GM19239 (cell line): ENCODE results near the gene METRN.
"Not testable (repeated sequence)": the region's sequence is repeated elsewhere in the genome, so short reads cannot be mapped to it uniquely, and the experiment has no call there.

Experiments
- DNase-seq: peaks from one replicate; pipeline ENCODE4 v3.0.0; 2011; ENCODE audit warnings: low spot score; ENCODE audit not compliant: insufficient read length
- FAIRE-seq: peaks from 2 replicates; lab custom pipeline; 2011; peaks lifted over from hg19 to GRCh38; lab: Jason Lieb, UNC

Gene METRN

GRCh38 chr16:750485-750884 lies 35.6 kb downstream of the METRN start:
- DNase-seq (no peak), FAIRE-seq (no peak)

DNA sequence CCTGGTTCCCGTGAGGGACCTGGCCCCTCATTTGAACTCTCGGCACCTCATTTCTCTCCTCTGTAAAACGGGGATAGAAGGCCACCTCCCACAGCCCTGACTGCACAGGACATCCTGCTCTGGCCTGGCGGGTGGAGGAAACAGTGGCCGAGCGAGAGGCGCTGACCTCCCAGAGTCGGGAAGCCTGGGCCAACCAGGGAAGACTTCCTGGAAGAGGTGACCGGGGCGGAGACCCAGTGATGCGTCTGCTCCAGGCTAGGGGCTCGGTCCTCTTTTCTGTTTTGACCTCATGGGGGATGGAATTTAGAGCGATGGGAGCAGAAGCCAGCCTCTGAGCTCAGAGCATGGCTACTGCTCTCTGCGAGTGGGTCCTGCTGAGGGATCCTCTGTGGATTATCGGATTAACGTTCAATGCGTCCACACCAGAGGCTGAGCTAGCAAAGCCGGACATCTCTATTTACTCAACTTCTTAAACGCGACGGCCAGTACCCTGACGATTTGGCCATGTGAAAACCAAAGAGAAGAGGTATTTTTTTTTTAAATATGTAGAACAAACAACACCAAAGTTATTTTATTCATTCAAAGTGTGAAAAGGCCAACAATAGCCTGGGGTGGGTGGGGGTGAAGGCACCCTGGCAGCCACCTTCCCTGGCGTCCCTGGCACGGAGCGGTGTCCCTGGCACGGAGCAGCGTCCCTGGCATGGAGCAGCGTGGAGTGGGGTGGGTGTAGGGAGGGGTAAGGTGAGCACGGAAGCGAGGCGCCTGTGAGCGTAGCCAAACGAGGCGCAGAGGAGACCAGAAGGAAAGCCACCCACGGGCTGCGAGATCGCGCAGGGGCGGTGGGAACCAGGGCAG lies 36.5 kb downstream of the METRN start:
- no peak for FAIRE-seq
- no peak for DNase-seq

DNA sequence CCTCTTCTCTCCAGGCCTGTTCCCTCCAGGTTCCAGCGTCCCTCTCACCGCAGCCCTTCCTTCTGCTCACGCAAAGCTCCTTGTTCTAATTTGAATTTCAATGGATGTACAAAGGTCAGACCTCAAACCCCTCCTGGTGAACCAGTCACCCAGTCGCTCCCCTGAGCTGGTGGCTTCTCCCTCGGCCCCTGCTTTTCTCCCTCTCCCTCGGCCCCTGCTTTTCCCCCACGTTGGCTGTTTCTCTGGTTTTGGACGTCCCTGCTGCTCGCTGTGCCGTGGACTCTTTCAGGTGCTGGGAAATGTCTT lies 37.0 kb downstream of the METRN start:
- FAIRE-seq (no peak), DNase-seq (no peak)

DNA sequence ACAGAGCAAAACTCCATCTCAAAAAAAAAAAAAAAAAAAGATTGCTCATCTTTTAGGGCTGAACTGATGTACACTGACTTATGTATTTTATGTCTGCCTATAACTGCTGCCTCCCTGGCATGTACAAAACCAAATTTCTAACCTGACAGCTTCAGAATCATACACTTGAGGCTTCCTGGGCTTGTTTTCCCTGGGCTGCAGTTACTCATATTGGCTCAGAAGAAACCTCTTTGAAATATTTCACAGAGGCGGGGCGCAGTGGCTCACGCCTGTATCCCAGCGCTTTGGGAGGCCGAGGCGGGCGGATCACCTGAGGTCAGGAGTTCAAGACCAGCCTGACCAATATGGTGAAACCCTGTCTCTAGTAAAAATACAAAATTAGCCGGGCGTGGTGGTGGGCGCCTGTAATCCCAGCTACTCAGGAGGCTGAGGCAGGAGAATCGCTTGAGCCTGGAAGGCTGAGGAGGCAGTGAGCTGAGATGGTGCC lies 39.2 kb downstream of the METRN start:
- not testable (repeated sequence) for DNase-seq, FAIRE-seq

- no peak for DNase-seq
Observed at GRCh38 chr16:754656-755055, 39.7 kb downstream of the METRN start.

GRCh38 chr16:756428-756827 lies 41.5 kb downstream of the METRN start:
- FAIRE-seq (no peak), DNase-seq (no peak)

More at GRCh38 chr16:754656-755055, 39.7 kb downstream of the METRN start:
- no peak for FAIRE-seq

- FAIRE-seq (no peak), DNase-seq (no peak)
Observed at GRCh38 chr16:759110-759910, 44.4 kb downstream of the METRN start.

DNA sequence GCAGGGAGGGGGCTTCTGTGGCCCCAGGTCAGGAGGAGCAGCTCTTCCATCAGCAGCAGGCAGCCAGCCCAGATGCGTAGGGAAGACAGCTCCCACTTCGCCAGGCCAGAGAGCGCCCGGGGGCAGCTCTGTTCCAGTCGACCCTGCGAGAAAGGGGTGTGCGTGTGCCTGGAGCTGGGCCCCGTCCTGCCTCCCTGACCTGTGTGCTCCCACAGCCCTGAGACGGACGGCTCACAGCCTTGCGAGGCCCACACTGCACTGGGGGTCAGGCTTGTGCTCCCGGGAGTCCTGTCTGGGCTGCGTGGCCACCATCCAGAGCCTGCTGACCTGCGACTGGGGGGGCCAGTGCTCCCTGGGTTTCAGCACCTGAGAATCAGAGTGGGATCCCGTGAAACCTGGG lies 45.1 kb downstream of the METRN start:
- DNase-seq (no peak), FAIRE-seq (no peak)

- DNase-seq (no peak), FAIRE-seq (no peak)
Observed at GRCh38 chr16:760545-761343, 45.8 kb downstream of the METRN start, which contains the start of gene MSLN. TSS of gene MSLN (plus strand) at chr16:760734. CDS start at chr16:762681, 1,947 bp downstream.

- FAIRE-seq (no peak), DNase-seq (no peak)
Observed at GRCh38 chr16:761625-762513, 47.0 kb downstream of the METRN start.

DNA sequence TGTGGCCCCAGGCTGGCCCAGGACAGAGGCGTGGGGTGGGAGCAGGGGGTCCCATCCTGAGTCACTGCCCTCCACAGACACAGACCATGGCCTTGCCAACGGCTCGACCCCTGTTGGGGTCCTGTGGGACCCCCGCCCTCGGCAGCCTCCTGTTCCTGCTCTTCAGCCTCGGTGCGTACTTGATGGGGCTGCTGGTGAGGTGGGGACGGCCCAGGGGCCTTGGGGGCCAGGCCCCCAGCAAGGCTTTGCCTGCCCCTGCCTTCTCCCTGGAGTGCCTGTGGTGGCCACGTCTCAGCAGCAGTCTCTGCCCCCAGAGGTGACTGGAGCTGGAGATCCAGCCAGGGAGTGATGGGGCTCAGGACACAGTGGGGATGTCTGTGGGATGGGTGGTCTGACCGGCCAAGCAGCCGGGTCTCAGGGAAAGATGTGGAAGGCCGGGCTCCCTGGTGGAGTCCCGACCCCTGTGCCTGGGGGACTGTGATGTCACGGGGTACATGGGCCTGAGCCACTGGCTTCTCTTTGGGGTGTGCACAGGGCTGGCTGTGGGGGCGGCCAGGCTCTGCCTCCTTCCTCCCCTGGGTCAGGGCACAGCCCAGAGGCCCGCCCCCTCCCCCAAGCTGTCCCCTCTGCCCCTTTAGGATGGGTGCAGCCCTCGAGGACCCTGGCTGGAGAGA lies 47.8 kb downstream of the METRN start:
- no peak for FAIRE-seq
- DNase-seq = no peak

DNA sequence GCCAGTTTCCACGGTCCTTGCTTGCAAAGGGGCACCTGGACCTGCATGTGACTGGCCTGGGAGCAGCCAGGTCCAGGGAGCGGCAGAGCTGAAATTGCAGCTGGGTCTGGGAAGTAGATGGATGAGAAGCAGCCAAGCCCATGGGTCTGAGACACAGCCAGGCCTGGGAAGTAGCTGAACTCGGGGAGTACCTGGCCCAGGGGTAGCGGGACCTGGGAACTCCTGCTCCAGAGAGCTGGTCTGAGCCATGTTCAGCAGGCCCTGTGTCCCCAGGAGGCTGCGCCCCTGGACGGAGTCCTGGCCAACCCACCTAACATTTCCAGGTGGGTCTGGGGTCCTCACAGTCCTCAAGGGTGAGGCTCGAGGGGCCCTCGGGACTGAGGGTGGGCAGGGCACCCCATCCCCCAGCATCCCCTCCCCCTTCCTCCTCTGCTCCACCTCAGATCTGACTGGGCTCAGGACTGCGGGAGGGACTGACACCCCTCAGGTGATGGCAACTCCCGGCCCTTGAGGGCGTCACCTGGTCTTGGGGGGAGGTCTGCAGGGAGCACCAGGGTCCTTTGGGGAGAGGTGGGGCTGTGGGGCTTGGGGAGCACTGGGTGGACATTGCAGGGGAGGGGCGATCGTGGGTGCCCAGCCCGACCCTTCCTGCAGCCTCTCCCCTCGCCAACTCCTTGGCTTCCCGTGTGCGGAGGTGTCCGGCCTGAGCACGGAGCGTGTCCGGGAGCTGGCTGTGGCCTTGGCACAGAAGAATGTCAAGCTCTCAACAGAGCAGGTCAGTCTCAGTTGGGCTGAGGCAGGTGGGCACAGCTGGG lies 48.7 kb downstream of the METRN start:
- FAIRE-seq (no peak), DNase-seq (no peak)

GRCh38 chr16:764184-764750 lies 49.3 kb downstream of the METRN start:
- DNase-seq (no peak), FAIRE-seq (no peak)

- DNase-seq (no peak), FAIRE-seq (no peak)
Observed at GRCh38 chr16:764848-765487, 50.0 kb downstream of the METRN start.

- DNase-seq (no peak), FAIRE-seq (no peak)
Observed at GRCh38 chr16:765488-765865, 50.6 kb downstream of the METRN start.

- FAIRE-seq (no peak), DNase-seq (no peak)
Observed at GRCh38 chr16:766008-766819, 51.3 kb downstream of the METRN start.
